Putamen (tissue), 1 donor: ENCODE measurements around the gene ICAM5.
A peak's percentile ranks its signal among the peaks of the same experiment; 100 is the strongest.

Experiments used
- DNase-seq: peaks from one replicate; pipeline ENCODE4 v3.0.0-alpha.2; 2016; ENCODE audit warnings: low spot score

ICAM5 gene

DNA sequence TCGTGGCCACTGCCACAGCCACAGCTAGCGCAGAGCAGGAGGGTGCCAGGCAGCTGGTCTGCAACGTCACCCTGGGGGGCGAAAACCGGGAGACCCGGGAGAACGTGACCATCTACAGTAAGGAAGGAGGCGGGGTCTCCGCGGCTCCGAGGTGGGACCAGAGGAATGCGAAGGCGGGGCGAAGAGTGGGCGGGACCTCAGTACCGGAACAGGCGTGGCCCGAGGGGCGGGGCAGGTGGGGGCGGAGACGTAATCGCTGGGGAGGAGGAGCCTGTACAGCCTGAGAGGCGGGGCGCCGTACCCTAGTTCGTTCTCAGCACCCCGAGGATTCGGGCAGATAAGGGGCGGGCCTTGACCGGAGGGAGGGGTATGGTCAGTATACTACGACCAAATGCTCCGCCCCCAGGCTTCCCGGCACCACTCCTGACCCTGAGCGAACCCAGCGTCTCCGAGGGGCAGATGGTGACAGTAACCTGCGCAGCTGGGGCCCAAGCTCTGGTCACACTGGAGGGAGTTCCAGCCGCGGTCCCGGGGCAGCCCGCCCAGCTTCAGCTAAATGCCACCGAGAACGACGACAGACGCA lies 2.5 kb downstream of the ICAM5 start:
- DNase-seq: no peak

GRCh38 chr19:10292789-10293636 lies 3.3 kb downstream of the ICAM5 start:
- no peak for DNase-seq

DNA sequence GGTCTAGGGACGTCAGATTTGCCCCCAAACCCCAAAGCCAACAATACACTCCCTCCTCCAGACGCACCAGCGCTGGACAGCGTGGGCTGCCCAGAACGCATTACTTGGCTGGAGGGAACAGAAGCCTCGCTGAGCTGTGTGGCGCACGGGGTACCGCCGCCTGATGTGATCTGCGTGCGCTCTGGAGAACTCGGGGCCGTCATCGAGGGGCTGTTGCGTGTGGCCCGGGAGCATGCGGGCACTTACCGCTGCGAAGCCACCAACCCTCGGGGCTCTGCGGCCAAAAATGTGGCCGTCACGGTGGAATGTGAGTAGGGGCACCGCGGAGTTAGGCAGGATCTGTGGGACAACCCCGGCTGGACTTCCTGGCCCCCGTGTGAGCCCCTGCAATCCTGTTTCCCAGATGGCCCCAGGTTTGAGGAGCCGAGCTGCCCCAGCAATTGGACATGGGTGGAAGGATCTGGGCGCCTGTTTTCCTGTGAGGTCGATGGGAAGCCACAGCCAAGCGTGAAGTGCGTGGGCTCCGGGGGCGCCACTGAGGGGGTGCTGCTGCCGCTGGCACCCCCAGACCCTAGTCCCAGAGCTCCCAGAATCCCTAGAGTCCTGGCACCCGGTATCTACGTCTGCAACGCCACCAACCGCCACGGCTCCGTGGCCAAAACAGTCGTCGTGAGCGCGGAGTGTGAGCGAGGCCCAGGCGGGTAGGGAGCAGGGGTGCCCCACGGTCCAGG lies 4.0 kb downstream of the ICAM5 start:
- DNase-seq: no peak

DNA sequence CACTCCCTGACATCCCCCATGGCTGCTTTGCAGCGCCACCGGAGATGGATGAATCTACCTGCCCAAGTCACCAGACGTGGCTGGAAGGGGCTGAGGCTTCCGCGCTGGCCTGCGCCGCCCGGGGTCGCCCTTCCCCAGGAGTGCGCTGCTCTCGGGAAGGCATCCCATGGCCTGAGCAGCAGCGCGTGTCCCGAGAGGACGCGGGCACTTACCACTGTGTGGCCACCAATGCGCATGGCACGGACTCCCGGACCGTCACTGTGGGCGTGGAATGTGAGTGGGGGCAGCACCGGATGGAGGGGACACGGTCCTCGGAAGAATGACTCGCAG lies 4.6 kb downstream of the ICAM5 start:
- DNase-seq: no peak

GRCh38 chr19:10295305-10295846 lies 5.6 kb downstream of the ICAM5 start:
- DNase-seq: no peak

- no peak for DNase-seq
Observed at GRCh38 chr19:10295847-10296591, 6.3 kb downstream of the ICAM5 start.

GRCh38 chr19:10299545-10300458 lies 10.1 kb downstream of the ICAM5 start:
- no peak for DNase-seq

- DNase-seq: peak; percentile 74
Observed at GRCh38 chr19:10305139-10305806, 15.5 kb downstream of the ICAM5 start.

GRCh38 chr19:10306327-10306726 lies 16.6 kb downstream of the ICAM5 start:
- DNase-seq: no peak

DNA sequence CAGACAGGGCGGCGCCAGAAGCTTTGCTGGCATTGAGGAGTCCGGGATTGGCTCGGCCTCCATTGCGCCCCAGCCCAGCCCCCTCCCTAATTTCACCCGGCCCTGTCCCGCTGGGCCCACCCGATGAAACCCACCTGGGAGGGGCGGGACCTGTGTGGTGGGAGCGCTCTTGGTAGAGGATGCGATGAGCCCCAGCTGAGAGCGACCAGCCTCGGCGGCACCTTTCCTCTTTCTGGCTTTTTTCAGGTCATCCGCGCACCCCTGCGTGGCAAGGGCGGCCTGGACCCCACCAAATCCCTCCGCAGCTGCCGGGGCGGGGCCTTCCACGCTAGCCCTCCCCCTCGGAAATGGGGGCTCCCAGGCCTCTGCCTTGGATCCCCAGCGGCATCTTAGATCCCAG lies 19.7 kb downstream of the ICAM5 start, which contains the start of gene ZGLP1:
ZGLP1 (minus strand) TSS at position 393 of the 400 bp plus-strand sequence.
- no peak for DNase-seq

DNA sequence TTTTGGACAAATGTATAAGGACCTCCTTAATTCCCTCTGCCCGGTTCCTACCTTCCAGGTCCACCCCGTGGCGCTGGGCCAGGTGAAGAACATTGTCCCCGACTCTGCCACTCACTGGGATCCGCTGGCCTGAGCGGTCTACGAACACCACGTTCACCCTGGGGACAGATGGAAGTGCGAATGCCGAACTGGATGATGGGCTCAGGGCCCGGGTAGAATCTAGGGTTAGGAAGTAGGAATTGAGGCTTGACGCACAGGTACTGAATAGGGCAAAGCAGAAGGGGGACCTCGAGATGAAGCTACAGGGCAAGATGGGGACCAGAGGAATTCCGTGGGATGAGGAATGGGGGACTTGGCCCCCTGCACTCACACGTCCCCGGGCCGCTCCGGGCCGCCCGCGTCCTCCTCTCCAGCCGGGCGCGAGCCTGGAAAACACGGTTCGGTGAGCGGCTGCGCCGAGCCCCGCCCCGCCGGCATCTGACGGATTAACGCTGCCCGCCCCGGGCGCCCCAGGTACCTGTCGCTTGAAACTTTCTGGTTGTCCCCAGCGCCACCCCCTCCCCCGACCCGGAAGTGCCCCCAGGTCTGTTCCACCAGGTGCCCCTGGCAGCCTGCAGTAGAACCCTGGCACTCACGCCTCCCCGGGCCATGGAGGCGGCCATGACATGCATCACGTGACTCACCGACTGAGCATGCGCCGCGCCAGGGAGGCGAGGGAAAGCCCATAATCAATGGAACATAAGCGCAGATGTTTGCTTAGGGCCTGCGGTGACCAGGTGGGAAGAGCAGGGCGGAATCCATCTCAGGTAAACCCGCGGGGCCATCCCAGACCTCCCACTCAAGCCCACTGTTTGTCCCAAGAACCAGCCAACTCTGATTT lies 25.8 kb downstream of the ICAM5 start, which contains the start of gene FDX2:
FDX2 (minus strand) TSS at position 681 of the 880 bp plus-strand sequence; CDS start at position 662, 19 bp downstream.
- peak; percentile 88 for DNase-seq

- no peak for DNase-seq
Observed at GRCh38 chr19:10316229-10317044, 26.7 kb downstream of the ICAM5 start.

GRCh38 chr19:10317045-10317856 lies 27.5 kb downstream of the ICAM5 start:
- no peak for DNase-seq

- DNase-seq: no peak
Observed at GRCh38 chr19:10317857-10318462, 28.2 kb downstream of the ICAM5 start.

DNA sequence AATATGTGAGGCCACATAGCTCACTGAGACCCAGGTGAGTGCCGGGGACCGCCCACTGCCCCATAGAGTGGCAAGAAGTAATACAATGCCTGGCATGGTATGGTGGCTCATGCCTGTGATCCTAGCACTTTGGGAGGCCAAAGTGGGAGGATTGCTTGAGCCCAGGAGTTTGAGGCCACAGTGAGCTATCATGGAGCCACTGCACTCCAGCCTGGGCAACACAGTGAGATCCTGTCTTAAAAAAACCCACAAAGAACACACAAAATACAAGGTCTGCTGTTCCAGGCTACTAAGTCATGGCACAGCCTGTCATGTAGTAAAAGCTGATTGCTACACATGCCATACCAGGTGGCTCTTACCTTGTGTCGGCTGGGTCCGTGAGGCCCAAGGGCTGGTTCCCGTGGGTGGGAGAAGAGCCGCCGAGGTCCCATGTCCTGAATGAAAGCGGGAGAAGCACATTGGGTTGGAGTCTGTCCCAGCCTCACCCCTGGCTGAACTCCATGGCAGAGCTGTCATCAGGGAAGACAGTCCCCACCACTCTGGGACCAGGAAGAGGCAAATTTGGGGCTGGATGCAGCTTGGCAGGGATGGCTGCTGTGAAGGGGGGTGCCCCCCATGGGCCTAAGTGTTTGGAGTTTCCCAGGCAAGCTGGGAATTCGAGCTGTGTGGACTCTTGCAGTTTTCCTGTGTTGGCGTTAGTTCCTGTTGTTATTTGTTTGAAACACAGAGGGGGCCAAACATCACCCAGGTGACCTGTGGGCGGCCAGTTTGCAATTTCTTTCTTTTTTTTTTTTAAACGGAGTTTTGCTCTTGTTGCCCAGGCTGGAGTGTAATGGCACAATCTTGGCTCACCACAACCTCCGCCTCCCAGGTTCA lies 29.3 kb downstream of the ICAM5 start:
- DNase-seq: no peak
